LoVo (cell line): Measurements from ENCODE around the gene SYCP2.

Experiments
- DNase-seq: peaks from one replicate; pipeline ENCODE4 v3.0.0-alpha.2; 2016; ENCODE audit warnings: low spot score

SYCP2 gene

GRCh38 chr20:59822291-59823029, 111.0 kb downstream of the SYCP2 start:
- no peak for DNase-seq

- DNase-seq: no peak
These were observed 111.6 kb downstream of the SYCP2 start for GRCh38 chr20:59821788-59822187.

DNA sequence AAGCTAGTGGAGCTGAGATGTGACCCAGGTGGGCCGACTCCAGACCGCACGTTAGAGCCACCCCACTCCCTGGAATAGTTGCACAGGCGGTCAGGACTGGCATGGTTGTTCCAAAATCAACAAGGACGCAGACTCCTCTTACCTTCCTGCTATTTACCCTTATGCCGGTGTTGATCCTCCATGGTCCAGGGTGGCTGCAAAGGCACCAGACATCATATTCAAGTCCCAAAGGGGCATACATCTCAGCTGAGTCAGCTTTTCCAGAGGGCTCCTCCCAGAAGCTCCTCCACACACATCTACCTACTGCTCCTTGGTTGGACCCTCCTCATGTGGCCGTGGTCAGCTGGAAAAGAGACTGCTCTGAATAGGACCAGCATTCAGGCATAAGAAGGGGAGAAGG, 112.2 kb downstream of the SYCP2 start:
- DNase-seq: no peak

GRCh38 chr20:59820204-59821041, 113.0 kb downstream of the SYCP2 start:
- DNase-seq: no peak

GRCh38 chr20:59819496-59820203, 113.8 kb downstream of the SYCP2 start:
- no peak for DNase-seq

DNA sequence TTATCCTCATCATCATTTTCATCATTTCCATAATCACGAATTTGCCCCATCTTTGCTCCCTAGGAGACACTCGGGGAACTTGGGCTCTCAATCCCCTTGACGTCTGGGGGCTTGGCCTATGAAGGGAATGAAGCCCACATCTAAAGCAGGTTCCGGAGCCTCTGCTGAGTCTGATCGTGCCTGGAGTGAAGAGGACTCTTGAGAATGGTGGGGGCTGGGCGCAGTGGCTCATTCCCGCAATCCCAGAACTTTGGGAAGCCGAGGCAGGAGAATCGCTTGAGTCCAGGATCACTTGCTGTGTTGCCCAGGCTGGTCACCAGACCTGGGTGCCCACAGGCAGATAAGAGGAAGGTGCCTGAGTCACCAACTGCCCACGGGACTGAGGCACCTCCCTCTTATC, 114.5 kb downstream of the SYCP2 start:
- DNase-seq: no peak

DNA sequence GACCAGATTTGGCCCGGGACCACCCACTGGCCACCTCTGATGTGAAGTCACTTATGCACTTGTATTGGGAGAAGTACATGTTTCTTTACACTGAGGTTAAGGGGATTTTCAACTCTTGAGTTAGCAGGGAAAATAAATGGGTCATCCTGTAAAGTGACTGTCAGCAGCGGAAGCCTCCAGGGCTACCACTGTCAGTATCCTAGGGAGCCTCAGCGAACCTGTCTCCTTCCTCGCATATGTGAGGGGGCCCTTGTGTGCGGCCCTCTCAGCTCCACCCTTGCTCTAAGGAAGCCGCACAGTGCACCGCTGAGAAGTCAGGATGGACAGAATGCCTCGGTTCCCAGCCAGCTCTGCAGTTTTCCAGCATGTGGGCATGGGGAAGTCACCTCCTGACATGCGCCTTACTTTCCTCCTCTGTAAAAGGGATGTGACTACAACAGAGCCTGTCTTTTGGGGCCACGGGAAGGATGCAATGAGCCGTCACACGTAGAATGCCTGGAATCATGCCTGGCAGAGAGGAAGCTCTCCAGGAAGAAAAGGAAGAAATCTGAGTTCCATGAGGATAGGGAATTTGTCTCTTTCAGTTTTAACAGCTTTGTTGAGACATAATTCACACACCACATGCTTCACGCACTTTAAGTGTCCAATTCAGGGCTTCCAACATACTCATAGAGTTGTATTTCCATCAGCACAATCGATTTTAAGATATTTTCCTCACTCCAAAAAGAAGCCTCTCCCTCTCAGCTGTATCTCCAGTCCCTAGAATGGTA, 115.4 kb downstream of the SYCP2 start:
- no peak for DNase-seq

GRCh38 chr20:59817406-59817805, 116.0 kb downstream of the SYCP2 start:
- DNase-seq: no peak

DNA sequence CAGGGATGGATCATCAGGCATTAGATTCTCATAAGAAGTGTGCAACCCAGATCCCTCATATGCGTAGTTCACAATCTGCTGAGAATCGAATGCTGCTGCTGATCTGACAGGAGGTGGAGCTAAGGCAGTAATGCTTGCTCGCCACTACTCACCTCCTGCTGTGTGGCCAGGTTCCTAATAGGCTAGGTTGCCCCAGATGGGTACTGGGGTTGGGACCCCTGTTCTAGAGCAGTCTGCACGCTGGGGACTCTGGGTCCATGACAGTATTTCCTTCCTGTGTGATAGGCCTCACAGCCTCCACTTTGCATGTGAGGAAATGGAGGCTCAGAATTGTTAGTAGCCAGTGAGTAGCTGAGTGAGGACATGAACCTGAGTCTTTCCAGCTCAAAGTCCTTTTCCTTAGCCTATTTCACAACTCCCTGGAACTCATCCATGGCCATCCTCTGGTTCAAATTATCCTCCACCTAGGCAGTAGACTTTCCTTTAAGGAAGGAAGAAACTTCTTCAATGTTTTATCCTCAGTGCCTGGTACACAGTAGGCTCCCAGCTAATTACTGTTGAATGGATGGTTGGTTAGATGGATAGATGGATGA, 117.2 kb downstream of the SYCP2 start:
- no peak for DNase-seq

DNA sequence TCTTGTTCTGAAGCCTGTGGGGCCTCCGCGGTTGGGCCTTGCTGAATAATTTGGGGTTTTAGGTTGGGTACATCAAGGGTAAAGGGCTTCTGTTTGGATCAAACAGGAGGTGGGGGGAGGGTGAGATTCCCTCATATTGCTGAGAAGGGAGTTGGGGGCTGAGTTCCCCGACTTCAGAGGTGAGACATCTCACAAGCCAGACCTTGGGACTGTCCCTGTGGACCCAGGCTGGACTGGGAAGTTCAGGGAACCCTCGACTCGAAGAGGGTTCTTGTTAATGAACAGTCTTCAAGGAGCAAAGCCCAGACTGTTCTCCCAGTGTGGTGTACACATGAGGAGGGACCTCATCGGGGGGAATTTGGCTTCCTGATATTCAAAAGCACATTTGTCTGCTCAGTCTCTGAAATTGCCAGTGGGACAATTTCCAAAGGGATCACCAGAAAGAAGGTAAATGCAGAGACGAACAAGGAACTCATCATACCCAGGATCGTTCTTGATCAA, 118.5 kb downstream of the SYCP2 start:
- DNase-seq: no peak

DNA sequence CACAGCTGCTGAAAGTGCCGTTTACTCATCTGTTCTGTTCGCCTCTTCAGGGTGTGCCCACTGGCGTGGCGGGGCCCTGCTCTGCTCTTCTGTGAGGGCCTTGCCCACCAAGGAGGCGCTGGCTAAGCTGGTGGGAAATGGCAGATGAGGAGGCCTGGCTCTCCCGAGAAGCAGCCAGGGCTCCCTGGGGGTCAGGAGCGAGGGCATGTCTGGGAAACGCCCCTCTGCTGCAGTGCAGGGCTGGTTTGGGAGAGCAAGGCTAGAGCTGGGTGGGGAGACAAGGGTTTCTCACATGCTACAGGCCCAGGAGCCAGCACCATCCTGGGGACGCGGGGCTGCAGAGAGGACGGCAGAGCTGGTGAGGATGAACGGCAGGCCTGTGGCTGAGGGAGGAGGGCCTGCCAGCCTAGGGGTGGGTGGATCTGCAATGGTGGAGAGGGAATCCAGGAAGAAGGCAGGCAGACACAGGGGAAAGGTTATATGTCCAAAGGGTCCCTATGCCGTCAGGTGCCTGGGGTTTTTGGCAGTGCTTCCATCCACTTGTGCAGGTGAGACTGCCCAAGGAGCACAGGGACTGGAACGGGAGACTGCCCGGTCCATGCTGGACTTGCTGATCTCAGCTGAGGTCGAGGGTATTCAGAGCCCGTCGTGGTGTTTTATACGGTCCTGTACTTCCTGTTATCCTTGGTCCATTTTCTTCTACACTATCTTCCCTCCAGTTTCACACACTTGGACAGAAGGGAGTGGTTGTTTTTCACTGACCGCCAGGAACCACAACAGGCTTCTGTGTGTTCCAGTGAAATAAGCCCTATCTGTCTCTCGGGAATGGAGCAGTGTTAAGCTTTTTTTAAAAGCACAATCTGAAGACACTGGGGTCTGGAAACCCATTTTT, 119.2 kb downstream of the SYCP2 start:
- no peak for DNase-seq
